8988T (cell line): ENCODE data around the gene CALR3.
"Not testable (repeated sequence)": the region's sequence is repeated elsewhere in the genome, so short reads cannot be mapped to it uniquely, and the experiment has no call there.

Experiments
- DNase-seq: peaks from one replicate; pipeline ENCODE4 v3.0.0; 2011

Gene CALR3

DNA sequence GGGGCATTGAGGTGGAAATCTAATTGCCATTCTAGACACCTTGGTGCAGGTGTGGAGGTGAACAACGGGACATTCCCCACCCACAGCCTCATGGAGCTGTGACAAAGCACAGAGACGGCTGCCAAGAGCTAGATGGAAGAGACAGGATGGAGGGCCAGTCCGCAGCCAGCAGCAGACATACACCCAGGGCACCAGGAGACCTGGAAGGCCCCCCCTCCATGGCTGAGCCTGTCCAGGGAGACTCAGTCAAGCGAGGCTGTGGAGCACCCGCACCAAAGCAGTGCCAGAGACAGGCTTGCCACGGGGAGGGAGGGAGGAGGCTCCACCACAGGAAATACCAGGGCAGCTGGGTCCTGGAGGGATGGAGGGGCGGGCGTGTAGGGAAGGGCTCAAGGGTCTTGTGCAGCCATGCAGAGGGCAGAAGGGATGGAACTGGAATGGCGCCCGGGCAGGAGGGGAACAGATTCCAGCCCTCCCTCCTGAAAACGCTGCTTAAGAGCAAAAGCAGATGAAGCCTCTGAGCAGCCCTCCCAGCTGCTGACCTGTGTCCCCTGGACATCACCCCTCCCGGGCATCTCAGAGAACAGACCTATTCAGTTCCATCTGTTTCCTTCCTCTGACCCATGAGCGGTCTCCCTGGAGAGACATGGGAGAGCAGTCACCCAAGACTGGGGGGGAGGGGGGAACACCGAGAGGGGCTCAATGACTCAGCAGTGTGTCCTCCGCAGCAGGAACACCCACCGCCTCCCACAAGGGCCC, 38.6 kb downstream of the CALR3 start:
- DNase-seq = no peak

DNA sequence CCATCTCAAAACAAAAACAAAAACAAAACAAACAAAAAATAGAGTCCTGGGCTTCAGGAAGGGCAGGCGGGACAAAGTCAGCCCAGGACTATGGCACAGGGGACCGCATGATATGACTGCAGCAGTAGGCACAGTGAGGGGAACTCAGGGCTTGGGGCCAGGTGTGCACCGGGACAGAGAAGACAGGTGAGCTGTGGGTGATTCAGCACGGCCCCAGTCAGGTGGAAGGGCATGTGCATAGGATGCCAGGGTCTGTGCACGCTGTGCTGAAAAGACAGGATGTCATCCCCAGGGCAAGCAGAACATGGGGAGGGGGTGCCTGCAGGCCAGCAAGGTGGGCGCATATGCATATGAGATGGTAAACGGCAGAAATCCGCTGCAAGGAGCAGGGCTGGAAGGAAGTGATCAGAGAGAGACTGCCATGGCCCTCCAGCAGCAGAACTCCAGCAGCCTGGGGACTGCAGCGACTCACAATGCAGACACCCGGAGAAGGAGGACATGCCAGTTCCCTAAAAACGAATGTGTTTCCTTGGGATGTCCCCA, 39.2 kb downstream of the CALR3 start:
- no peak for DNase-seq

DNA sequence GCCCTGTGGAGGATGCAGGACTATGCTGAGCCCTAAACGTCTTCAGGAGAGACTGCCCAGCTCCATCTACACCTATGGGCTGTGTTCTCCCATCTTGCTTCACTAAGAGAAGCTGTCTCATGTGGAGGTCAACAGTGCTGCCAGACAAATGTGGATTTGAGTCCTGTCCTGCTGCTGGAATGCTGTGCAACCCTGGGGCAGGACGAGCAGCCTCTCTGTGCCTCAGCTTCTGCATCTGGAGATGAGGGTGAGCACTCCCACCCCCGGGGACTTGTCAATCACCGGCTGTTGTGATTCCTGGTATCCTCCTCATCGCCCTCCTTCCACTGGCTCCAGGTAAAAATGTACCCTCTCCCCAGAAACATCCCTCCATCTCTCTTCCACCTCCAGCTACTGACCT, 40.5 kb downstream of the CALR3 start:
- DNase-seq = no peak

DNA sequence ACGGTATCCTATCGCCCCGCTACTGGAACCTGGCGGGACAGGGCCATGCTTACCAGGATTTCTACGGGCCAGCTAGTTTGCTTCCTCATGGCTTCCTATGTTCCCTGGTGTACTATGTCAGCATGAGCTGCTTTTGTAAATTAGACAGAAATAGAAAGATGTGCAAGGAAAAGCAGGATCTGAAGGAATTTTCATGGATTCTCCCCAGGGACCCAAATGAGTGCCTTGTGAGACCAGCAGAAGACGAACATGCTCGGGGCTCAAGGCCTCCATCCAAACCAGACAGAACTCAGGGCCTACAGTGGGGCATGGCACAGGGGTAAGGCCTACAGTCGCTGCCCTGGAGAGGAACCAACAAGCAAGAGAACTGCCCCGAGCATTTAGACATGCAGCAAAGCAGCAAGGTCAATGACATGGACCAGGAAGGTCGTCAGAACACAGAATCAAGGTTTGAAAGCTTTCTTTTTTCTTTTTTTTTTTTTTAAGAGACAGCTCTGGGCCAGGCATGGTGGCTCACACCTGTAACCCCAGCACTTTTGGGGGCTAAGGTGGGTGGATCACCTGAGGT, 41.5 kb downstream of the CALR3 start:
- DNase-seq = no peak

DNA sequence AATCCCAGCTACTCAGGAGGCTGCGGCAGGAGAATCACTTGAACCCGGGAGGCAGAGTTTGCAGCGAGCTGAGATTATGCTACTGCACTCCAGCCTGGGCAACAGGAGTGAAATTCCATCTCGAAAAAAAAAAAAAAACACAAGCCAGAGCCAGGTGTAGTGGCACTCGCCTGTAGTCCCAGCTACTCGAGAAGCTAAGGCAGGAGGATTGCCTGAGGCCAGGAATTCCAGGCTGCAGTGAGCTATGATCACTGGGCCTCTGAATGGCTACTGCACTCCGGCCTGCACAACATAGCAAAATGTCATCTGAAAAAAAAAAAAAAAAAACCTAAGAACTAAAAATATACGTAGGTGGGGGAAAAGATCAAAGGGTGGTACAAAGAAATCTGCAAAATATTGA, 43.6 kb downstream of the CALR3 start:
- DNase-seq = no peak

DNA sequence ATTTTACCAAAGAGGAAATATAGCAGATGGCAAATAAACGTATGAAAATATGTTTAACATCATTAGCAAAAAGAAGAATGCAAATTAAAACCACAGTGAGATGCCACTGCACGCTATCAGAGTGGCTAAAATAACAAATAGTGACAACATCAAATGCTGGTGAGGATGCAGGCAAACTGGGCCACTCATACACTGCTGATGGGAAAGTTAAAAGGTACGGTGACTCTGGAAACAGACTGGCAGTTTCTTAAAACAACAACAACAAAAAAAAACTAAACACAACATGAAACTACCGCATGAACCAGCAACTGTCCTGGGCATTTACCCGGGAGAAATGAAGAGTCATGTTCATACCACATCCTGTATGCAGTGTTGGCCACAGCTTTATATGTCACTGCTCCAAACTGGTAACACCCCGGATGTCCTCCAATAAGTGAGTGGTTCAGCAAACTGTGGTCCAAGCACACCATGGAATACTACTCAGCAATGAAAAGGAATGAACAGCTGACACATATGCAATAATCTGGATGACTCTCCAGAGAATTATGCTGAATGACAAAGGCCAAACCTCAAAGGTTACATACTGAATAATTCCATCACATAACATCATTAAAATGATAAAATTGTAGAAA, 46.5 kb downstream of the CALR3 start:
- no peak for DNase-seq

DNA sequence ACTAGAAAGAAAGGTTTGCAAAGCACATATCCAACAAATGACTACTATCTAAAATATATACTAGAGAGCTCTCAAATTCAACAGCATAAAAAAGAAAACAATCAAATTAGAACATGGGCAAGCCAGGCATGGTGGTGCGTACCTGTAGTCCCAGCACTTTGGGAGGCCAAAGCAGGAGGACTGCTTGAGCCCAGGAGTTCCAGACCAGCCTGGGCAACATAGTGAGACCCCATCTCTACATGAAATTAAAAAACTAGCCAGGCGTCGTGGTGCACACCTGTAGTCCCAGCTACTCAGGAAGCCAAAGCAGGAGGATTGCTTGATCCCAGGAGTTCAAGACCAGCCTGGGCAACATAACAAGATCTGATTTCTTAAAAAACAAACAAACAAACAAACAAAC, 47.1 kb downstream of the CALR3 start:
- not testable (repeated sequence) for DNase-seq

DNA sequence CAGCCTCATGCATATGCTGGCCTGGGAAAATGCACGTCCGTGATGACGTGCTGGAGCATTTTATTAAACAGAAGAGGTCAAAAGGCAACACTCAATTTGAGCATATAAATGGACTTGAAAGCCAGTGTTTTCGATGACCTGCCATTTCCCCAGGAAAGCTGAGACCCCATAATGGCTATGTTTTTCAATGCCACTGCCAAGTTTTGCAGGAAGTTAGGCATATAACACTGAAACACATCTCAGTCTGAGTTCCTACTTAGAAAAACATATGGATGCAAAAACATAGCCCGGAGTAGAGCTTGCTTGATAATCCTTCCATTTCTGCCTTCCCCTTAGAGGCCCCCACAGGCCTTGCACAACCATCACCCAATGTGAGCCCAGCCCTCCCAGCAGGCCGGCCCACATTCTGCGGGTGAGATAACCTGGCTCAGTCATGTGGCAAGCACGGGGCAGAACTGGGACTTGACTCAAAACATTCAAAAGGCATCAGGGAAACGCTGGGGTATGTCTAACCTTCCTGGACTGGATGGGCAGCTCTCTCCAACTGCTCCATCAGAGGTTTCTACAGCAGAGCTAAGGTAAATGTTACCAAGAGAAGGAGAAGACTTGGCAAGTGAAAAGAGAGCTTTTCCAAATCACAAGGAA, 49.1 kb downstream of the CALR3 start:
- DNase-seq = no peak

DNA sequence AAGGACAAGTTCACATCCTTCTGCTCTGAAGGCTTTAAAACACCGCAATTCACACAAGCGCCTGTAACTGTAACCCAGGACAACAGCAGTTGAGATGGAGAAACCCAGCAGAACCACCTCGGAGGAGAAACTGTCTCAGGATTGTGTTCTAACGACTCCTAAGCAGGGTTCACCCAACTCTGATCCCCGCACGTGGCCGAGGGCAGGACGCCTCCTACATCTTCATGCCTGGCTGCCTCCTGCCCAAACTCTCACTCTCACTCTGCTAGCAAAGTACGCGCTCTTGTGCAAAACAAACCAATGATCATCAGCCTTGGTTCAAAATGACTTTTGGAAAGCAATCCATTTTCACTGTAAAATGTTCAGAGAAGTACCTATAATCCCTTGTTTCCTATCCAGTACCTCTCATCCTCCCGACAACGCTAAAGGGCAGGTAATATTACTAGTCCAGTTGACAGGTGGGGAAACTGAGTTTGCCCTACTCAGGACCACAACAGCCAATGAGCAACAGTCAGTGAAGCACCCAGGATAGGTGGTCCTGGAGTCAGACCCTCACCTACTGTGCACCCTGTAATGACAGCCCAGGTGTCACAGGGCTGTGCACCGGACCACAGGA, 49.8 kb downstream of the CALR3 start:
- no peak for DNase-seq

DNA sequence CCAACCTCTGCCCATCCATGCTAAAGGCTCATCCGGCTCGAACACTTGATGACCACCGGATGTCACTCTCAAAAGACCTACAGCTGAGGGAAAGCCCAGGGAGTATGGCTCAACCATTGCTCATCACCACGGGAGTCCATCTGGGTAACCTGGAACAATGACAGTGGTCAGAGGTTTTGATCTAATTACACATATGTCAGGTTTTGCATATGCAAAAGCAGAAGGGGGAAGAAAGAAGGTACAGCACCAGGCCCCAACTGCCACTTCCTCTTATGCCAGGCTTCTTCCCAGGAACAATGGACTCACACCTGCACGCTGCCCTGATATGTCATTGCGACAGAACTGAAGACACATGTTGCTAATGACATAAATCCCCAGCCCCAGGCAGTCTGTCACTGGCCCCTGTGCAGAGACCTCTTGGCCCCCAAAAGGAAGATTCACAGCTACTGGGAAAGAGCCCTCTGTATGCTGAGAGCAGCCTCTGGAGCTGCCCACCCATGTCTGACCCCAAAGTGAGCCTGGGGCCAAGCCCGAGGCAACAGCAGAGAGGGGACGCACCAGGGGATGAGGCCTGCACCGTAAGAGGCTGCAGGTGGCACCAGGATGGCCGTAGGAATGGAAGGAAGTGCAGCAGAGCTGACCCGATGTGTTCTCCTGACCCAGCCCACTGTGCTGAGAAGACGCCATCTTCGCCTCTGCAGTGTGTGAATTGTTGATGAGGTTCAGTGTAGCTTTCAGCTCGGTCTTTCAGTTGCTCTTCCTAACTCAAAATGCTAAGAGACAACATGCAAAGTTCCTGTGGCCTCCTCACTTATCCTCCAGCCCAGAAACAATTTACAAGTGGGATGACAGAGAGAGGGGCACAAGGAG, 50.5 kb downstream of the CALR3 start:
- DNase-seq = no peak

DNA sequence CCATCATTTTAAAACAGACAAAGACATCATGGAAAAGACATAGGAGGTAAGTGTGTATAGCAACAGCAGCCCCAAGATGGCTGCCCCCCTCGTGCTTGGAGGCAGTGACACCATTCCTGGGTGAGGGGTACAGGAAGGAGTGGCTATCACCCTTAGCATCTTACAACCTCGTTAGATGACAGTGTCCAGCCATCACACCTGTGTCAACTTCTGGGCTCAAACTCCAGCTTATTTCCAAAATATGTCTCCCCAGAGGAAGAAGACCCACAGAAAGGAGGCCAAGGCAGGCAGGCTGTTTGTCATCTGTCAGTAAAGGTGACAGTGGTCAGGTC, 51.7 kb downstream of the CALR3 start:
- no peak for DNase-seq

DNA sequence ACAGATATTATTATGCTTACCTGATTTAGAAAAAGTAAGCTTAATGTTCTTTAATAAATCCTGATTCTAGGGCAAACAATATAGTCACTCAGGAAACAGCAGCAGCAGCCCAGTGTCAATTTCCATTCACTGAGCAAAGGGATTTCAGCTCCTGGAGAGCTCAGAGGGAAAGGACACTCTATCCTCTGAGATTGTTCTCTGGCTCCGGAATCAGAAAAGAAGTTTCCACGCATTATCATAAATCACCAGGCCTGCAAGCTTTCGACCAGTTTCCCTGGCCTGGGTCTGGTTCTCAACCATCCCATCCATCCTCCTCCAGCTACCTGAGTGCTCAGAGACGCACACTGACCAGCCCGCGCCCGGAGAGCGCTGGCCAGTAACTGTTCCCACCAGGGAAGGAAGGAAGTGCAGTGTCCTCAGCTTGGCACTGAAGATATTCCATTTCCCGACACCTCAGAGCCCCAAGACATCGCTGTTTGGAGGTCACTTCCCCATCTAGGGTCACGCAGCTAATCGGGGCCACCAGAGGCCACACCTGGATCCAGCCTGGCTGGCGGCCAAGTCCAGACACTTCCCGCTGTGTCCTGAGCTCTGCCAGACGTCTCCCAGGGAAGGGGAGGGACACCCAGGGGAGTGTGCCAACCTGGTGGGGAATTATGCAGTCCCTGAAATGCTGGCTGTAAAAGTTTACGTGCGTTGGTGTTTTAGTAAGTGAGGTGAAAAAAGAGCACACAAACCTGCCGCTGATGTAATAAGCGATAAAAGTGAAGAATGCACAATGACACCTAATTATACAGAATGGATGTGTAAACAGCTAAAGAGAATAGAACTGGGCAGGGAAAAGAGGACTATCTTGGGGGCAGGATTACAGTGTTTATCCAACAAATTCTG, 53.3 kb downstream of the CALR3 start:
- DNase-seq = no peak

DNA sequence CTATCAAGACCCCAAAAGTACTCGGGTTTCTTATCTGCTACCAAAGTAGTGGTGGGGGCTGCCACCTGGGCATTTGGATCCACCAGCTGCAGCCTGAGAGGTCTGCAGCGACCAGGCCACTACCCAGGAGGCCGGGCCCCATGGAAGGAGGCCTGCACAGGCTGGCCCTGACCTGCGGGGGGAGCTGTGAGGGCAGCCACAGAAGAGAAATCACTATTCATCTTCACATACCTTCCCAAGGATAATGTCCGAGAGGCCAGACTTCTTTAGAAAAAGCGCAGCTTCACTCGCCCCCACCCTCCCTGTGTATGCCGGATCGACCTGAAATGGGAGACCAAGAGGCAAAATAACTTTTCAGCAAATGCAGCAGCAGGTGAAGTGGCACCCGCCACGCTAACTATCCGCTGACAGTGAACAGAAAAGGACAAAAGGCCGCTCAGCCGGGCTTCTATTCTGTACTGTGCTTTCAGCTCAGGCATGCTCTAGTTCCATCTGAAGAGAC, 54.3 kb downstream of the CALR3 start:
- DNase-seq = no peak

DNA sequence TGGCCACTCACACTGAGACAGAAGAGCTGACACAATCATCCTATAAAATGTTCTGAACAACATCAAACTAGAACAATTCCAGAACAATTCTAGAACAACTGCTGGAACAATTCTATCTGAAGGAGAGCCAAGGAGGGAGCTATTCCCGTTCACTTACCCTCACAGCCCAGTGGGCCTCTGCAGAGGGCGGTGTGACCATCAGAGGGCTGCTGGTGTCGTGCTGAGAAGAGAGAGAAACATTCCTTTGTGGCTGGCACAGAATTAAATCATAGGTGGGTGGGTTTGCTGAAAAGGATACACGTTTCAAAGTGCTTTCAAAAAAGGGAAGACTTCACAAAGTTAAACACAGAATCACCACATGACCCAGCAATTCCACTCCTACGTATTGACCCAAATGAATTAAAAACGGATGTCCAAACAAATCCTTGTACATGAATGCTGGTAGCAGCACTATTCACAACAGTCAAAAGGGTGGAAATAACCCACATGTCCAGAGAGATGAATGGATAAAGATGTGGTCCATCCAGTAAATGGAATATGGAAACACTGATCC, 59.1 kb downstream of the CALR3 start:
- no peak for DNase-seq

DNA sequence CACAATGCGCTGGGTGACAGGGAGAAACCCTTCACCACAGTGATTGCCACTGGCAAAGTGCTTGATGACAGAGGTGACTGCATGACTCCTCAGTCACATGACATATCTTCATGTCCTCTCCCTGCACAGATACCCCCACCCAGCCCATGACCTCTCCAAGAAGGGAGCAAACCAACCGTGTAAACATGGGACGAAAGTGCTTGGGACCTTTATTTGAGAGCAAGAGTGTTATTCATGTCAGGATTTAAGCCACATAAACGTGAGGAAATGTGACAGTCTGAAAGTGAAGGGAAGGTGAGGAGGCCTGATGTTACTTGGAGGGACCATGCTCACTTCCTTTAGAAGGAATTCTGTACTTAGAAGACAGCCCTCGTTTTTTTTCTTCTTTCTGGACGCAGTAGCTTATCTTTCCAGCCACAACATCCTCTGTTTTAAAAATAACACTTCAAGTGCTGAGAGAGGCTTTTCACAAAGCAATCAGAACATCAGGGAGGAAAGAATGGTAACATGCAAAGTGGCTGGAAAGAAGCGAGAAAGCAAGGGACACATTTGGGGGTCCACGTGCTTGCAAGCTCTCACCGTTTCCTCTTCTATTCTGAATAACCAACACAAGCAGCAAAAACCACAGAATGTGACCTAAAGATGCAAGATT, 59.8 kb downstream of the CALR3 start:
- DNase-seq = no peak

DNA sequence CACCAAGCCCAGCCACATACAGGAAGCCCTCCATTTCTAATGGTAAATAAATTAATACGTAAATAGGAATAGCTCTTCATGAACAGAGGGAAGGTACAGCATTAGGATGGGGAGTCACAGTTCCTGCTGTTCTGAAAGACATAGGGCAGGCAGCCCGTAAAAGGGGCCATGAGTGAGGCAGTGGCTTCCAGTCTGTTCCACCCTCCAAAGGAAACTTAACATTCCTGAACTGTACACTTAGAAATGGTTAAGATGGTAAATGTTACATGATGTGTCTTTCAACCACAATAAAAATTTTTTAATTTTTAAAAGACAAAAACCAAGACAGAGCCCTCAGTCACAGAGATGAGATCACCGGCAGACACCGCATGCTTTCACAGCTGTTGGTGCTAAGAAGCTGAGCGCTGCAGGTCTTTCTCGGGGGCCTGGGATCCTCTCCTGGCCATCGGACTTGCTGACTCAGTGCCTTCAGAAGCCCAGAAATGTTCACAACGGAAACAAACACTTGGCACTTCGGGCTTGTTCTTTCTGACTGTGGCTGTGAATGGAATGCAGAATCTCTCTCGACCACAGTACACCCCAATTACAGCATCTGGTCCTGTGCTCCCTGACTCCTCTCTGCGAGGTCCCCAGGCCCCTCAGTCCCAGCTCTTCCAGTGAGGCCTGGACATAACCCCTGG, 60.6 kb downstream of the CALR3 start:
- DNase-seq = no peak

DNA sequence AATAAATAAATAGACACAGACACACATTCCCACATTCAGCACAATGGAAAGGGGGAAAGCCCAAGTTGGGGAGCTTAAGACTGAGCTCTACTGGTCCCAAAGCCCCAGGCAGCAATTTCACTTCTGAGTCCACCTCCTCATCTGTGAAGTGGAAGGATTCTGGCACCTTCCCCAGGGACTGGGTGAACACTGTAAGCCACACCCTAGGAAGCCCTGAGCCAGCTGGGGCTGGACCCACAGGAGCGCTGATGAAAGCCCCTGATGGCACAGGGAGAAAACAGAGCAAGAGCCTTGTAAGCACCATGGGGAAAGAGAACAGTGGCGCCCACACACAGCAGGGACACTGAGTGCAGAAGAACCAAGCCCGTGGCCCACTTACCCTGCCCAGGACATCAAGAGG, 62.0 kb downstream of the CALR3 start:
- no peak for DNase-seq

DNA sequence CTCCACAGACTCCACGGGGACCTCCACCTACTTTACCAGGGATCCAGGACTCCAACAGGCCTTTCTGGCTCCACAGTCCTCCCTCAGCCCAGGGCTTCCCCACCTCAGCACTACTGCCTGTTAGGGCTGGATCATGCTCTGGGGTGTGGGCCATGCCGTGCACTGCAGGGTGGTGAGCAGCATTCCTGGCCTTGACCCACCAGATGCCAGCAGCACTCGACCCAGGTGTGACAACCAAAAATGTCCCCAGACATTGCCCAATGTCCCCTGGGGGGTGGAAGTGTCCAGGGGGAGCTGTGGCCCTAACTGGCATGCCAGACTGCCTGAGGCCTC, 66.2 kb downstream of the CALR3 start:
- no peak for DNase-seq

DNA sequence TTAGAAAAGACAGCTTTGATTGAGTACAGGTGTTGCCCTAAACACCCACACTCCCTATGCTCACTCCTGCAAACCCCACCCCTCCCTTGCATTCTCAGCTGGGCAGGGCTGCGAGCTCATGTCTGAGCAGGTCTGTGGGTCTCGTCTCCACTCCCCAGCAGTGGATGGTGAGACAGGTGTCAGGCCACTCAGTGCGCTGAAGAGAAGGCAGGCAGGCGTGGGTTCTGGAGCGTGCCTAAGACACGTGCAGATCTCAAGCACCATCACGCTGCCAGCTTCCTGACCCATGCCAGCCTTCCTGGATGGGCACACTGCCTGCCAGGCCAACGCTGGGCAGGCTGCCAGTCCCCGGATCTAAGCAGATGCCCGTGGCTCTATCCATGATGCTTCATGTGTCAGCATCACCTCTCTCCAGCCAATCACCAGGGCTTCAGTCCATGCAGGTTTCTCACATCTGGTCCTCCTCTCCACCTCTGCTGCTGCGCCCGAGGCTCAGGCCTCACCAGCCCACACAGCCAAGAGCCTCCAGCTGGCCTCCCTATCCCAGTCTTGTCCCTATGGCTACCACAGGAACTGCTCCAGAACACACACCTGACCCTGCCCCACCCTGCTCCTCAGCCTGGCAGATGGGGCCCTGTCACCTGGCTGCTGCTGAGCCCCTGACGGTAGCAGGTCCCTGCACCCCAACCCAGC, 66.8 kb downstream of the CALR3 start:
- no peak for DNase-seq
